Measurements from ENCODE around the gene NR0B1. TPM values are rescaled to one million over a fixed set of nuclear protein-coding genes. Genes with fewer than 3 reads are reported as not detected.

Gene NR0B1
- total RNA-seq, 1 experiment from 2014 or later, result not detected

DNA sequence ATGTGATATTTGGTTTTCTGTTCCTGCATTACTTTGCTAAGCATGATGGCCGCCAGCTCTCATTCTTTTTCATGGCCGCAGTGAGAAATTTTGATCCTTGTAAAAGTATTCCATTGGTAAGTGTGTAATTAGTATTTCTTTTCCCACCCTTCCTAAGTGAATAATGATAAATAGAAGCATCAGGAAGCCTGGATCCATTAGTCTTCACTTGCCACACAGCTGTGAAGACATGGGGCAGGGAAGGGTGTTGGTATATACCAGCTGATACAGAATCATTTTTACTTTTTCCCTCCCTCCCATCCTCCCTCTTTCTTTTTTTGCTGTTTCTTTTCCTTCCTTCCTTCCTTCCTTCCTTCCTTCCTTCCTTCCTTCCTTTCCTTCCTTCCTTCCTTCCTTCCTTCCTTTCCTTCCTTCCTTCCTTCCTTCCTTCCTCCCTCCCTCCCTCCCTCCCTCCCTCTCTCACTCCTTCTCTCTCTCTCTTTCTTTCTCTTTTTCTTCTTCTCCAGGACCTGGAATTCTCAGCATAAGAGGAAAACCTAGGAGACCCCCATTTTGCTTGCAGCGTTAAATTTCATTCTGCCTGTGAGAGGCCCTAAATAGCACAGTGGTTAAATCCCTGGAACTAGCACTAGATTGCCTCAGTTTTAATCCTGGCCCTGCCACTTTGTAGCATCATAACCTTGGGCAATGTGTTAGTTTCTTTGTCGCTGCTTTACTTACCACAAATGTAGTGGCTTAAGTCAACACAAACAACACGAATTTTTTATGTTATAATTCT, 1.4 kb upstream of the NR0B1 start:
- no peak overlapping the region for H3K27ac ChIP-seq (ENCODE audit: low read length)
- no peak overlapping the region for H3K4me3 ChIP-seq (ENCODE audit: low read length)
- H4K20me1 ChIP-seq (ENCODE audit: insufficient read depth, low read depth, low read length), result no peaks in the 10 kb centered on the region
- H3K4me1 ChIP-seq (ENCODE audit: low read length), result no peaks in the 10 kb centered on the region
- H2AFZ ChIP-seq (ENCODE audit: low read length), result no peak overlapping the region
- no peaks in the 10 kb centered on the region for H3K79me2 ChIP-seq (ENCODE audit: low read length)
- no peaks in the 10 kb centered on the region for H3K9me2 ChIP-seq (replicated peaks; ENCODE audit: insufficient read depth, low read length)
- H3K36me3 ChIP-seq (ENCODE audit: insufficient read depth, low read length), result no peaks in the 10 kb centered on the region
- no peak overlapping the region for H3K9ac ChIP-seq (ENCODE audit: low read length)
- H3K9me3 ChIP-seq (ENCODE audit: low read length), result no peaks in the 10 kb centered on the region
- H3K4me2 ChIP-seq (ENCODE audit: low read depth, low read length, poor library complexity, severe bottlenecking), result no peak overlapping the region
- DNase-seq, result no peak
- no peaks in the 10 kb centered on the region for H3K27me3 ChIP-seq (ENCODE audit: low read length)

DNA sequence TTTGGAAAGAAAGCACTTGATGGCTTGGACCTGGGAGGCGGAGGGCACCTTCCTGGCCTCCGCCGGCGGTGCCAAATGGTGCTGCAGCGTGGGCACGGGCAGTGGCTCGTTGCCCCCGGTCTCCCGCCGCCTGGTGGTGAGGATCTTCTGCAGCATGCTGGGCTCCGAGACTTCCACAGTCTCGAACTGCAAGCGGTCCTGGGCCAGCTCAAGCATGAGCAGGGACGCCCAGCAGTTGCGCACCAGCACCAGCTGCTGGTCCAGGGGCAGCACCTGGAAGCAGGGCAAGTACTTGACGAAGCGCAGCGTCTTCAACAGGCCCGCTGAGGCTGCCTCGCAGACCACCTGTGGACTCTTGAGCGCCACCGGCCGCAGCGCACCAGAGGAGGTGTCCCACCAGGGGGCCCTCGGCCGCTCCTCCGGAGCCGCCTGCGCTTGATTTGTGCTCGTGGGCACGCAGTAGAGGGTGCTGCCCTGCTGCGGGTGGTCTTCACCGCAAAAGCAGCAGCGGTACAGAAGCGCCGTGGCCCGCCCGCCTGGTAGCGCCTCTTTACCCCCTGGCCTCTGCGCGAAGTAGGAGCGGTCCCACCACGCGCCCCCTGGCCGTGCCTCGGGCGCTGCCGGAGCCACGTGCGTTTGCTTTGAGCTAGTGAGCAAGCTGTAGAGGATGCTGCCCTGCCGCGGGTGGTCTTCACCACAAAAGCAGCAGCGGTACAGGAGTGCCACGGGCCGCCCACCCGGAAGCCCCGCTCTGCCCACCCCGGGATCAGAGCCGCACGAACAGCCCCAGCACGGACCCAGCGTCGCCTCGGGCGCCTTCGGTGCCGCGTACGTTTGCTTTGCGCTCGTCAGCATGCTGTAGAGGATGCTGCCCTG, 689 bp downstream of the NR0B1 start:
- no peaks in the 10 kb centered on the region for H3K27me3 ChIP-seq (ENCODE audit: low read length)
- H3K27ac ChIP-seq (ENCODE audit: low read length), result no peak overlapping the region
- H3K79me2 ChIP-seq (ENCODE audit: low read length), result no peaks in the 10 kb centered on the region
- no peak overlapping the region for H3K4me3 ChIP-seq (ENCODE audit: low read length)
- H2AFZ ChIP-seq (ENCODE audit: low read length), result no peak overlapping the region
- H3K9me2 ChIP-seq (replicated peaks; ENCODE audit: insufficient read depth, low read length), result no peaks in the 10 kb centered on the region
- no peaks in the 10 kb centered on the region for H4K20me1 ChIP-seq (ENCODE audit: insufficient read depth, low read depth, low read length)
- no peak overlapping the region for H3K4me2 ChIP-seq (ENCODE audit: low read depth, low read length, poor library complexity, severe bottlenecking)
- no peaks in the 10 kb centered on the region for H3K4me1 ChIP-seq (ENCODE audit: low read length)
- no peaks in the 10 kb centered on the region for H3K36me3 ChIP-seq (ENCODE audit: insufficient read depth, low read length)
- DNase-seq, result no peak
- no peaks in the 10 kb centered on the region for H3K9me3 ChIP-seq (ENCODE audit: low read length)
- H3K9ac ChIP-seq (ENCODE audit: low read length), result no peak overlapping the region

- no peak for DNase-seq
- H3K9ac ChIP-seq (ENCODE audit: low read length), result no peak overlapping the region
- H3K9me3 ChIP-seq (ENCODE audit: low read length), result no peaks in the 10 kb centered on the region
Measured at GRCh38 chrX:30307466-30307865, 1.7 kb downstream of the NR0B1 start.

GRCh38 chrX:30304866-30305265, 4.3 kb downstream of the NR0B1 start:
- Histone ChIP-seq H3K9ac (ENCODE audit: low read length) (no peak overlapping the region), H3K4me2 (ENCODE audit: low read depth, low read length, poor library complexity, severe bottlenecking) (no peak overlapping the region), H3K4me3 (ENCODE audit: low read length) (no peak overlapping the region), H3K36me3 (ENCODE audit: insufficient read depth, low read length) (no peaks in the 10 kb centered on the region), H3K79me2 (ENCODE audit: low read length) (no peaks in the 10 kb centered on the region), H3K9me3 (ENCODE audit: low read length) (no peaks in the 10 kb centered on the region), H3K27me3 (ENCODE audit: low read length) (no peaks in the 10 kb centered on the region), H4K20me1 (ENCODE audit: insufficient read depth, low read depth, low read length) (no peaks in the 10 kb centered on the region), H3K4me1 (ENCODE audit: low read length) (no peaks in the 10 kb centered on the region), H3K27ac (ENCODE audit: low read length) (no peak overlapping the region), H2AFZ (ENCODE audit: low read length) (no peak overlapping the region), H3K9me2 (replicated peaks; ENCODE audit: insufficient read depth, low read length) (no peaks in the 10 kb centered on the region)
- no peak for DNase-seq

More at GRCh38 chrX:30307466-30307865, 1.7 kb downstream of the NR0B1 start:
- no peaks in the 10 kb centered on the region for H3K9me2 ChIP-seq (replicated peaks; ENCODE audit: insufficient read depth, low read length)
- no peaks in the 10 kb centered on the region for H3K36me3 ChIP-seq (ENCODE audit: insufficient read depth, low read length)
- no peaks in the 10 kb centered on the region for H3K4me1 ChIP-seq (ENCODE audit: low read length)
- no peak overlapping the region for H3K4me3 ChIP-seq (ENCODE audit: low read length)
- no peaks in the 10 kb centered on the region for H4K20me1 ChIP-seq (ENCODE audit: insufficient read depth, low read depth, low read length)
- no peak overlapping the region for H2AFZ ChIP-seq (ENCODE audit: low read length)
- H3K79me2 ChIP-seq (ENCODE audit: low read length), result no peaks in the 10 kb centered on the region
- no peak overlapping the region for H3K27ac ChIP-seq (ENCODE audit: low read length)
- no peak overlapping the region for H3K4me2 ChIP-seq (ENCODE audit: low read depth, low read length, poor library complexity, severe bottlenecking)
- no peaks in the 10 kb centered on the region for H3K27me3 ChIP-seq (ENCODE audit: low read length)

GRCh38 chrX:30302956-30303355, 6.2 kb downstream of the NR0B1 start:
- no peaks in the 10 kb centered on the region for H3K9me3 ChIP-seq (ENCODE audit: low read length)
- H3K4me2 ChIP-seq (ENCODE audit: low read depth, low read length, poor library complexity, severe bottlenecking), result no peak overlapping the region
- no peaks in the 10 kb centered on the region for H3K9me2 ChIP-seq (replicated peaks; ENCODE audit: insufficient read depth, low read length)
- no peaks in the 10 kb centered on the region for H4K20me1 ChIP-seq (ENCODE audit: insufficient read depth, low read depth, low read length)
- H3K27ac ChIP-seq (ENCODE audit: low read length), result no peak overlapping the region
- DNase-seq, result no peak
- no peaks in the 10 kb centered on the region for H3K36me3 ChIP-seq (ENCODE audit: insufficient read depth, low read length)
- H3K27me3 ChIP-seq (ENCODE audit: low read length), result no peaks in the 10 kb centered on the region
- no peaks in the 10 kb centered on the region for H3K4me1 ChIP-seq (ENCODE audit: low read length)
- H3K4me3 ChIP-seq (ENCODE audit: low read length), result no peak overlapping the region
- no peaks in the 10 kb centered on the region for H3K79me2 ChIP-seq (ENCODE audit: low read length)
- H3K9ac ChIP-seq (ENCODE audit: low read length), result no peak overlapping the region
- H2AFZ ChIP-seq (ENCODE audit: low read length), result no peak overlapping the region

DNA sequence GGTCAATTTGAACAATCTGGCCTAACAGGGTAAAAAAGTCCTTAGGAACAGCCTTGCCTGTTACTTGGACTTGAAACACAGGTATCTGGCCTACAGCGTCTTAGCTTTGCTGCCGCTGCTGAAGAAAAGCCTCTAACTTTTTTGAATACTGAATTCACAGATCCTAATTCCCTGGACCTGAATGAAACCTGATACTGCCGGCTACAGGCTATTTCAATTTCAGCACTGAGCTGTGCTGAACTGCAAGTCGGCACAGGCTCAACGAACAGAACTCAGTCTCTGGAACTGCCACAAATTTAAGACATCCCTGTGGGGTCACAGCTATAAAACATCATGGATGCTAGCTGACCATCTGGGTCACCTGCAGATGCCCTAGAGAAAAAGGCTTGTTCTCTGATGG, 7.2 kb downstream of the NR0B1 start:
- Histone ChIP-seq H3K9me2 (replicated peaks; ENCODE audit: insufficient read depth, low read length) (no peaks in the 10 kb centered on the region), H3K36me3 (ENCODE audit: insufficient read depth, low read length) (no peaks in the 10 kb centered on the region), H3K4me3 (ENCODE audit: low read length) (no peak overlapping the region), H2AFZ (ENCODE audit: low read length) (no peak overlapping the region), H3K27me3 (ENCODE audit: low read length) (no peaks in the 10 kb centered on the region), H3K79me2 (ENCODE audit: low read length) (no peaks in the 10 kb centered on the region), H3K9ac (ENCODE audit: low read length) (no peak overlapping the region), H4K20me1 (ENCODE audit: insufficient read depth, low read depth, low read length) (no peaks in the 10 kb centered on the region), H3K4me1 (ENCODE audit: low read length) (no peaks in the 10 kb centered on the region), H3K4me2 (ENCODE audit: low read depth, low read length, poor library complexity, severe bottlenecking) (no peak overlapping the region), H3K9me3 (ENCODE audit: low read length) (no peaks in the 10 kb centered on the region), H3K27ac (ENCODE audit: low read length) (no peak overlapping the region)
- DNase-seq, result no peak

- Histone ChIP-seq H3K9me3 (ENCODE audit: low read length) (no peaks in the 10 kb centered on the region), H3K4me1 (ENCODE audit: low read length) (no peaks in the 10 kb centered on the region), H3K9me2 (replicated peaks; ENCODE audit: insufficient read depth, low read length) (no peaks in the 10 kb centered on the region), H3K36me3 (ENCODE audit: insufficient read depth, low read length) (no peaks in the 10 kb centered on the region), H2AFZ (ENCODE audit: low read length) (no peak overlapping the region), H3K27me3 (ENCODE audit: low read length) (no peaks in the 10 kb centered on the region), H3K4me2 (ENCODE audit: low read depth, low read length, poor library complexity, severe bottlenecking) (no peak overlapping the region), H3K27ac (ENCODE audit: low read length) (no peak overlapping the region), H3K9ac (ENCODE audit: low read length) (no peak overlapping the region), H4K20me1 (ENCODE audit: insufficient read depth, low read depth, low read length) (no peaks in the 10 kb centered on the region), H3K79me2 (ENCODE audit: low read length) (no peaks in the 10 kb centered on the region), H3K4me3 (ENCODE audit: low read length) (no peak overlapping the region)
- no peak for DNase-seq
Measured at GRCh38 chrX:30301208-30301607, 8.0 kb downstream of the NR0B1 start.

DNA sequence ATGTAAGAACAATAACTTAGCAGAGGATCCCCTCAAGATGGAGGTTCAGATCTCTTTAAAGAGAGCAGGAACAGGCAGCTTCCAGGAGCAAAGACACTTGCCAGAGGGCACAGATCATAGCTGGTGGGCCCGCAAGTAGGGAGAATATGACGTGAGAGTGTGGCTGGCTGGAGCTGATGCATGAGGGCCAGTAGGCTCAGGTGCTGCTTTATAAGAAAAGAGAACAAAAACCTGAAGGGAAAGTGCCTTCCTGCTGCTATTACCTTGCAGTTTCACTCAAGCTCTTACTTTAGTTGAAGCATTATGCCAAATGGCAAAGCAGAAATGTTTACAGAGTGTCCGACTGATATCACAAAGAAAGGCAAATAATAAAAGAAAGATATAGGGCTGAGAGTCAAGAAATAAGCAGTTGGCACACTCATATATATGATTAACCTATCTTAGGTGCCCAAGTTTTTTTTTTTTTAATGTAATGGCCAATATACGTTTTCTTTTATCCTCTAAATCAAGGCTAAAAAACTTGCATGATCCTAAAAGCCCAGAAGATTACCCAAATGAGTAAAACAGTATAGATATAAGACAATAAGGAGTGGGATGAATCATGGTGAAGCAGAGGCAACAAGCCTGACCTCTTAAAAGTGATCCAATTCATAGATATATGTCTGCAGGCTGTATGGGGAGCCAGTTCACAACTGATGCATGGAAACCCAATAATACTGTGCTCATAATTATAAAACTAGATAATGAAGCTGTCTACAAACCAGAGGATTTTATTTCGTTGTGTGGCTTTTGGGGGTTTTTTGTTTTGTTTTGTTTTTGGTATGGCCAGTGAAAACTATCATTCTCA, 12.6 kb downstream of the NR0B1 start:
- Histone ChIP-seq H3K36me3 (ENCODE audit: insufficient read depth, low read length) (no peaks in the 10 kb centered on the region), H3K4me3 (ENCODE audit: low read length) (no peak overlapping the region), H3K27me3 (ENCODE audit: low read length) (no peaks in the 10 kb centered on the region), H4K20me1 (ENCODE audit: insufficient read depth, low read depth, low read length) (no peaks in the 10 kb centered on the region), H3K9me2 (replicated peaks; ENCODE audit: insufficient read depth, low read length) (no peaks in the 10 kb centered on the region), H3K9me3 (ENCODE audit: low read length) (no peaks in the 10 kb centered on the region), H3K27ac (ENCODE audit: low read length) (no peak overlapping the region), H3K4me2 (ENCODE audit: low read depth, low read length, poor library complexity, severe bottlenecking) (no peak overlapping the region), H3K79me2 (ENCODE audit: low read length) (no peaks in the 10 kb centered on the region), H2AFZ (ENCODE audit: low read length) (no peak overlapping the region), H3K4me1 (ENCODE audit: low read length) (no peaks in the 10 kb centered on the region), H3K9ac (ENCODE audit: low read length) (no peak overlapping the region)
- no peak for DNase-seq

All from Karpas-422 (cell line).